Vagina (tissue), 2 donors: ENCODE results near the gene CENPQ.

Experiments
- POLR2A ChIP-seq, 2 donors: fragments of 450-650 bp; IDR thresholded peaks; one replicate each; pipeline ENCODE4 v1.6.1; 2017; ENCODE audit warnings: antibody characterized with exemption in 2 of 2, mild to moderate bottlenecking in 2 of 2, moderate library complexity in 2 of 2
- TF ChIP-seq, protein P1 (sequence below), 3 experiments: fragments of 450-650 bp in 2 of 3; fragments of 200-600 bp in 1 of 3; sonication (generic) in 1 of 3; IDR thresholded peaks; one replicate each; pipeline ENCODE4 v1.5.1; 2017 to 2019; ENCODE audit warnings: antibody characterized with exemption in 3 of 3, mild to moderate bottlenecking in 2 of 3, moderate library complexity in 2 of 3

DNA sequence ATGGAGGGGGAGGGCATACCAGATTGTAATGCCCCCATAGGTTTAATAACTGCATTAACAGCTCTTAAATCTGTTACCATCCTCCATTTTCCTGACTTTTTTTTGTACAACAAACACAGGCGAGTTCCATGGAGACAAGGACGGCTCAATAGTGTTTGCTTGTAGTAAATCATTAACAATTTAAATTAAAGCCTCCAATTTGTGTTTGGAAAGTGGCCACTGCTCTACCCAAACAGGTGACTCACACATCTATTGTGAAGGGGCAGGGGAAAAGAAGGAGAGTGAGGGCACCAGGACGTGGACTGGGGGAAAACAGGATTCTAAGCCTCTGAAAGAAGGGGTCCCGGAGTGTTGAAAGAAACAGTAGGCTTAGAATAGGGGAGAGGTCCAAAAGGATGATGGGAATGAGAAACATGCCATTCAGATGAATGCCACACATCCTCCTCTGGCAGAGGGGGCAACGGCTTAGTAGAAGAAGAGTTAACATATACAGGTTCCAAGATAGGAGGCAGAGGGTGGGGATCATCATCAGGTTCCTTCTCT is 43.5 kb downstream of the CENPQ start:
- TF ChIP-seq, protein P1, sequence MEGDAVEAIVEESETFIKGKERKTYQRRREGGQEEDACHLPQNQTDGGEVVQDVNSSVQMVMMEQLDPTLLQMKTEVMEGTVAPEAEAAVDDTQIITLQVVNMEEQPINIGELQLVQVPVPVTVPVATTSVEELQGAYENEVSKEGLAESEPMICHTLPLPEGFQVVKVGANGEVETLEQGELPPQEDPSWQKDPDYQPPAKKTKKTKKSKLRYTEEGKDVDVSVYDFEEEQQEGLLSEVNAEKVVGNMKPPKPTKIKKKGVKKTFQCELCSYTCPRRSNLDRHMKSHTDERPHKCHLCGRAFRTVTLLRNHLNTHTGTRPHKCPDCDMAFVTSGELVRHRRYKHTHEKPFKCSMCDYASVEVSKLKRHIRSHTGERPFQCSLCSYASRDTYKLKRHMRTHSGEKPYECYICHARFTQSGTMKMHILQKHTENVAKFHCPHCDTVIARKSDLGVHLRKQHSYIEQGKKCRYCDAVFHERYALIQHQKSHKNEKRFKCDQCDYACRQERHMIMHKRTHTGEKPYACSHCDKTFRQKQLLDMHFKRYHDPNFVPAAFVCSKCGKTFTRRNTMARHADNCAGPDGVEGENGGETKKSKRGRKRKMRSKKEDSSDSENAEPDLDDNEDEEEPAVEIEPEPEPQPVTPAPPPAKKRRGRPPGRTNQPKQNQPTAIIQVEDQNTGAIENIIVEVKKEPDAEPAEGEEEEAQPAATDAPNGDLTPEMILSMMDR (IDR thresholded peaks at IDR 0.05), result no peak
- TF ChIP-seq POLR2A (IDR thresholded peaks at IDR 0.05), result no peak
